Measurements from ENCODE around the gene TRIM54. TPM values are rescaled to one million over a fixed set of nuclear protein-coding genes. Genes with fewer than 3 reads are reported as not detected.

TRIM54 gene
- total and polyA plus RNA-seq, 9 donors = 45.5 to 106 (median 74.0) TPM

DNA sequence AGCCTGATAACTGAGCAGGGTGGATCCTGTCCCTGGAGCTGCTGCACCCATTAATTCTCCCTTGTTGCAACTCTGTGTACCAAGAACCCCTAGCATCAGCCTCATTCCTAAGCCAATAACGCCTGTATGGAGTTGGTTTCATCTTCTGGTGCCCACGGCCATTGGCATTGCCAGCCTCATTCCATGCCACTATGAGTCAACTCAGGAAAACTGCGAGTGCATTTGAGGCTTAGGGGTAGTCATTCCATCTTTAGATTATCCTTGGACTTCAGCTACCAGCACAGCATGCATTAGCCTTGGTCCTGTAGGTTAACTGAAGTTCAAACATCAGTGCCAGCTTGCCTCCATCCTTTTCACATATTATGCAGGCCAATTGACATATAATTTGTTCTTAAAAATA lies 1.4 kb upstream of the TRIM54 start:
- Histone ChIP-seq H3K36me3 (ENCODE audit: control insufficient read depth, insufficient read depth, low read length) (no peaks in the 10 kb centered on the region), H3K4me1 (ENCODE audit: control insufficient read depth, insufficient read depth, low read length) (peaks cover 23% of the 10 kb centered on the region), H3K9me3 (replicated peaks; ENCODE audit: control insufficient read depth, low read depth, low read length) (no peaks in the 10 kb centered on the region), H3K27ac (ENCODE audit: low read length) (peak overlapping the region; percentile 92), H3K4me3 (ENCODE audit: low read length) (no peak overlapping the region), H3K27me3 (ENCODE audit: control insufficient read depth, insufficient read depth, low read length) (peaks cover 21% of the 10 kb centered on the region)
- DNase-seq = no peak
- WGBS (ENCODE audit: insufficient coverage) = 80% methylated on average over 1 of the region's 3 CpGs

DNA sequence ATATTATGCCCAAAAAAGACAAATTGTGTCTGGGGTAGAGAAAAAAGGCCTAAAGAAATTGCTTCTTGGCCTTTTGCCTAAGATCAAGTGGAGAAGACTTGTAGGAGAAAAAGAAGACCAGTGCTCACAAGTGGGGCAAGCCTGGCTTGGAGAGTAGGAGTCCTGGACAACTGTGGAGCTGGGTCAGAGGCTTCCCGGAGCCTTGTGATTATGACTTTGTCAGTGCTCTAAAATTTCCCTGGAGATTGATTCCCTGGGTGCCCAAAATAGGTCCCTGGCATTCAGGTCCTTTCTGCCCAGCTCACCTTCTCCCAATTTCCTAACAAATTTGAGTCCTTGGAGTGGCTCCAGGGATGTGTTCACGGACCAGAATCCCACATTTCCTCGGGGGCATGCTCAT lies 787 bp upstream of the TRIM54 start:
- Histone ChIP-seq H3K9me3 (replicated peaks; ENCODE audit: control insufficient read depth, low read depth, low read length) (no peaks in the 10 kb centered on the region), H3K4me3 (ENCODE audit: low read length) (no peak overlapping the region), H3K27ac (ENCODE audit: low read length) (peak overlapping the region; percentile 92), H3K27me3 (ENCODE audit: control insufficient read depth, insufficient read depth, low read length) (peaks cover 21% of the 10 kb centered on the region), H3K36me3 (ENCODE audit: control insufficient read depth, insufficient read depth, low read length) (no peaks in the 10 kb centered on the region), H3K4me1 (ENCODE audit: control insufficient read depth, insufficient read depth, low read length) (peaks cover 23% of the 10 kb centered on the region)
- DNase-seq = no peak
- WGBS (ENCODE audit: insufficient coverage) = 100% methylated on average over 1 of the region's 3 CpGs

DNA sequence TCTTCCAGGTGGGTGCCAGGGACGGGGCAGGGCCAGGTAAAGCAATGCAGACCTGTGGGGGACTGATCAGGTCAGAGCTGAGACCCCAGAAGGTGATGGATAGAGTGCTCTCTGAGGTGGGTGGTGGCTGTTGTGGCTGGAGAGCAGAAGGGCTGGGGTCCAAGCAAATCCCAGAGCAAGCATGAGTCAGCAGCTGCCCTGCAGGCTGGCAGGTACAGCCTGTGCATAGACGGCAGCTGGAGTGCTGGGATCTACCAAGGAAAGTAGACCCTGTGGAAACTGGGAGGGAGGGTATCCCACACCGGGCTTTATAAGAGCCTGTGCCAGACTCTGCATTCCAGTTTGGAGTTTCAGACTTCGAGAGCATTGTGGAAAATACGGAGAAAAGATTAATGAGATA lies 663 bp downstream of the TRIM54 start:
- 28% methylated on average over 3 of the region's 5 CpGs for WGBS (ENCODE audit: insufficient coverage)

DNA sequence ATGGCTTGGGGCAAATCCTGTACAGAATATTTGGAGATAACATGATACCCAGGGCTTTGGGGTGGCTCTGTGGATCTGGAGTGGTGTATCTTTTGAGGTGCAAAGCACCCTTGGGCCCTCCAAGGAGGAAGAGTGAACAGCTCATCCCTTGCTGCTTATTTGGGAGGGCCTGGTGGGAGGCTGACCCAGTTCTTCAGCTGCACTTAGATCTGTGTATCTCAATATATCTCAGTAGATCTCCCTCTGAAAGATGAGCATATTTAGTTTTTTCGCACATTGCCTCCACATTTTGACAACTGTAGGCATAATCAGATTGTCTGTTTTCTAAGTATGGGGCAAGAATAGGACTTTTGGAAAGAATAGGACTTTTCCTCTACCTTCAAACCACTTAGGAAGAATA lies 2.8 kb downstream of the TRIM54 start:
- Histone ChIP-seq H3K27me3 (ENCODE audit: control insufficient read depth, insufficient read depth, low read length) (peaks cover 18% of the 10 kb centered on the region), H3K4me1 (ENCODE audit: control insufficient read depth, insufficient read depth, low read length) (peaks cover 23% of the 10 kb centered on the region), H3K36me3 (ENCODE audit: control insufficient read depth, insufficient read depth, low read length) (no peaks in the 10 kb centered on the region), H3K9me3 (replicated peaks; ENCODE audit: control insufficient read depth, low read depth, low read length) (no peaks in the 10 kb centered on the region), H3K27ac (ENCODE audit: low read length) (no peak overlapping the region), H3K4me3 (ENCODE audit: low read length) (peak overlapping the region; percentile 46)
- DNase-seq = no peak
- no CpG with 5 or more reads among the region's 1 CpG for WGBS (ENCODE audit: insufficient coverage)

More for the DNA sequence above, 663 bp downstream of the TRIM54 start:
- peaks cover 23% of the 10 kb centered on the region for H3K4me1 ChIP-seq (ENCODE audit: control insufficient read depth, insufficient read depth, low read length)
- no peaks in the 10 kb centered on the region for H3K36me3 ChIP-seq (ENCODE audit: control insufficient read depth, insufficient read depth, low read length)
- no peaks in the 10 kb centered on the region for H3K9me3 ChIP-seq (replicated peaks; ENCODE audit: control insufficient read depth, low read depth, low read length)
- H3K4me3 ChIP-seq (ENCODE audit: low read length) = peak overlapping the region; percentile 46
- H3K27ac ChIP-seq (ENCODE audit: low read length) = peak overlapping the region; percentile 92
- DNase-seq = no peak
- H3K27me3 ChIP-seq (ENCODE audit: control insufficient read depth, insufficient read depth, low read length) = peaks cover 20% of the 10 kb centered on the region

DNA sequence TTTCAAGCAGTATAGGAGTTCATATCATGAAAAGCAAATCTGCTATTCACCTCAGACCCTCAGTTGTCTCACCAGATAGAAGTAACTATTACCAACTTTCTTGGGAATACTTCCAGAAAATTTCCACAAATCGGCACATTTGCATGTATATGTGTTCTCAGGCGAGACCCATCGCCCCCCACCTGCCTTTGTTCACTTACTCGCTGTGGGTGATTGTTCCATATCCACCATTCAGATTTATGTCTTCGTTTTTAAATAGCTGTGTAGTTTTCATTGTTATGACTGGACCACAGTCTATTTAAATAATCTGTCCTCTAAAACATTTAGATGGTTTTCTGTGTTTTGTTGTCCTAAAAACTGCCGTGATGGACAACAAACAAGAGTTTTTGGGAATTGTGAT lies 3.3 kb downstream of the TRIM54 start:
- WGBS (ENCODE audit: insufficient coverage) = no CpG with 5 or more reads among the region's 6 CpGs
- Histone ChIP-seq H3K27me3 (ENCODE audit: control insufficient read depth, insufficient read depth, low read length) (peaks cover 20% of the 10 kb centered on the region), H3K27ac (ENCODE audit: low read length) (no peak overlapping the region), H3K9me3 (replicated peaks; ENCODE audit: control insufficient read depth, low read depth, low read length) (no peaks in the 10 kb centered on the region), H3K4me1 (ENCODE audit: control insufficient read depth, insufficient read depth, low read length) (peaks cover 19% of the 10 kb centered on the region), H3K4me3 (ENCODE audit: low read length) (no peak overlapping the region), H3K36me3 (ENCODE audit: control insufficient read depth, insufficient read depth, low read length) (no peaks in the 10 kb centered on the region)
- no peak for DNase-seq

DNA sequence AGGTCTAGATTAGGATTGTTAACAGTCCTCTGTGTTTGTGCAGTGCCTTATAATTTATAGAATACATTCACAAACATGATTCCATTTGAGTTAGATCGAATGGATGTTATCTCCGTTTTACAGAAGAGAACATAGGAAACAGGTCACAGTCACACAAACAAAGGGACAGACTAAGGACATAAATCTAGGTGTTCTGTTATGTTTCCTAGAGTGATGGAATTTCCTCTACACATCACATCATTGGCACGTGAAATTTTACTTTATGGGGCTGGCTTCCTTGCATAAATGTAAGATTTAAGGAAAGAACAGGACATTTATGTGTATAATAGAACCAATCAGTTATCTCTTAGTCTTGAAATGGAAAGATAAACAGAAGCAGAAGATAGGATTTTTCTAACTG lies 6.4 kb downstream of the TRIM54 start:
- DNase-seq = no peak
- Histone ChIP-seq H3K36me3 (ENCODE audit: control insufficient read depth, insufficient read depth, low read length) (no peaks in the 10 kb centered on the region), H3K27me3 (ENCODE audit: control insufficient read depth, insufficient read depth, low read length) (peaks cover 20% of the 10 kb centered on the region), H3K27ac (ENCODE audit: low read length) (no peak overlapping the region), H3K9me3 (replicated peaks; ENCODE audit: control insufficient read depth, low read depth, low read length) (no peaks in the 10 kb centered on the region), H3K4me1 (ENCODE audit: control insufficient read depth, insufficient read depth, low read length) (peaks cover 7% of the 10 kb centered on the region), H3K4me3 (ENCODE audit: low read length) (no peak overlapping the region)
- no CpG with 5 or more reads among the region's 3 CpGs for WGBS (ENCODE audit: insufficient coverage)

DNA sequence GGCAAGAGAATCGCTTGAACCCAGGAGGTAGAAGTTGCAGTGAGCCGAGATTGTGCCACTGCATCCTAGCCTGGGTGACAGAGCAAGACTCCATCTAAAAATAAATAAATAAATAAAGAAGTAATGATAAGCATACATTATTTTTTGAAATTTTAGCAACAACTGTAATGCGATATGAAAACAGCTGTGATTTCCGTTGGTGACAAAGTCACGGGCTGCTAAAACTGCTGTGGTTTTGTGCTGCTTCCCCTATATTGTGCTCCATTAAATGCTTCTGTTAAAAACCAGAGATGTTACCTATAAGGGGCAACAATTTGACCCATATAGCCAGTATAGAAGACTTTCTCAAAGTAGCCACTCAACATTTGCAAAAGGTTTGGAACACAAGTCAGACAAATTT lies 8.3 kb downstream of the TRIM54 start:
- no peak overlapping the region for H3K27ac ChIP-seq (ENCODE audit: low read length)
- WGBS (ENCODE audit: insufficient coverage) = 67% methylated on average over 3 of the region's 5 CpGs
- no peaks in the 10 kb centered on the region for H3K9me3 ChIP-seq (replicated peaks; ENCODE audit: control insufficient read depth, low read depth, low read length)
- no peak overlapping the region for H3K4me3 ChIP-seq (ENCODE audit: low read length)
- no peaks in the 10 kb centered on the region for H3K36me3 ChIP-seq (ENCODE audit: control insufficient read depth, insufficient read depth, low read length)
- H3K27me3 ChIP-seq (ENCODE audit: control insufficient read depth, insufficient read depth, low read length) = peaks cover 14% of the 10 kb centered on the region
- no peak for DNase-seq
- H3K4me1 ChIP-seq (ENCODE audit: control insufficient read depth, insufficient read depth, low read length) = peaks cover 2% of the 10 kb centered on the region

DNA sequence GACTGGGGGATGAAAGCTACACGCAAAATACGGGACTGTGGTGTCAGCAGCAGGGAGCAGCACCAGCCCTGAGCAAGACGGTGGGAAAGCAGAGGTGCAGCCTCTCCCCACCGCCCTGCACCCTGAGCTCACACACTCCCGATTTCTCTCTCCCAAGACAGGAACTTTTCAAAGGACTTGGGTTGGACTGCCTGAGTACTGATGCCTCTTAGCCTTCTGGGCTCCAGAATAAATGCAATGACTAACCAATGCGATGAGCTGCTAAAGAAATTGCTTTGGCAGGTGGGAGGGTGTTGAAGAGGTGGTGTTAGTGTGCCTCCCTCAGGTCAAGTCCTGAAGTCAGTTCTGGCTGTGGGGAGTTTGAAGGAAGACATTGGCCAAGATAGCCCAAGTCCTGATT lies 9.6 kb downstream of the TRIM54 start:
- Histone ChIP-seq H3K27me3 (ENCODE audit: control insufficient read depth, insufficient read depth, low read length) (peaks cover 16% of the 10 kb centered on the region), H3K9me3 (replicated peaks; ENCODE audit: control insufficient read depth, low read depth, low read length) (no peaks in the 10 kb centered on the region), H3K27ac (ENCODE audit: low read length) (no peak overlapping the region), H3K4me3 (ENCODE audit: low read length) (no peak overlapping the region), H3K4me1 (ENCODE audit: control insufficient read depth, insufficient read depth, low read length) (peaks cover 2% of the 10 kb centered on the region), H3K36me3 (ENCODE audit: control insufficient read depth, insufficient read depth, low read length) (no peaks in the 10 kb centered on the region)
- DNase-seq = no peak
- 18% methylated on average over 4 of the region's 6 CpGs for WGBS (ENCODE audit: insufficient coverage)

DNA sequence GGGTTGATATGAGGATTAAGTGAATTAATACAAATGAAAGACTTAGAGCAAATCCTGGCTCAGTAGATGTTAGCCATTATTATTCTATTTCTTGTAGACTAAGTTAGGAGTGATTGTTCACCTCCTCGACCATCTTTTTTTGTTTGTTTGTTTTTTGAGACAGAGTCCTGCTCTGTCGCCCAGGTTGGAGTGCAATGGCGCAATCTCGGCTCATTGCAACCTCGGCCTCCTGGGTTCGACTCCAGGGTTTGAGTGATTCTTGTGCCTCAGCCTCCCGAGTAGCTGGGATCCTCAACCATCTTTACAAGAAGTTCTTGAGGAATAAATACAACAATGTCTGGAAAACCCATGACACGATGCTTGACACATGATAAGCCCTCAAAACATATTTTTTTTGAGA lies 12.7 kb downstream of the TRIM54 start:
- no peak for DNase-seq
- Histone ChIP-seq H3K36me3 (ENCODE audit: control insufficient read depth, insufficient read depth, low read length) (peaks cover 4% of the 10 kb centered on the region), H3K27me3 (ENCODE audit: control insufficient read depth, insufficient read depth, low read length) (peaks cover 16% of the 10 kb centered on the region), H3K9me3 (replicated peaks; ENCODE audit: control insufficient read depth, low read depth, low read length) (no peaks in the 10 kb centered on the region), H3K27ac (ENCODE audit: low read length) (no peak overlapping the region), H3K4me3 (ENCODE audit: low read length) (no peak overlapping the region), H3K4me1 (ENCODE audit: control insufficient read depth, insufficient read depth, low read length) (peaks cover 2% of the 10 kb centered on the region)
- 77% methylated on average over 3 of the region's 8 CpGs for WGBS (ENCODE audit: insufficient coverage)

DNA sequence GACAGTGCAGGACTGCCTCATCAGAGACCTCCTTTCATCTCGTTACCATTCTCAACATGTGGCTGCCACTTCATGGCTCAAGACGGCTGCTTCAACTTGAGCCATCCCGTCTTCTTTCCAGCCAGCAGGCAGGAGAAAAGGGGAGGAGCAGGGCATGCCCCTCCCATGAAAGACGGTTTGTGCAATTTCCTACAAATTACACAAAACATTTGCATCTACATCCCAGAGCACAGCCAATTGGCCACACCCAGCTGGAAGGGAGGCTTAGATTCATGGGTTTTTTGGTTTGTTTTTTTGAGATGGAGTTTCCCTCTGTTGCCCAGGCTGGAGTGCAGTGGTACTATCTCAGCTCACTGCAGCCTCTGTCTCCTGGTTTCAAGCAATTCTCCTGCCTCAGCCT lies 14.3 kb downstream of the TRIM54 start:
- no peak overlapping the region for H3K27ac ChIP-seq (ENCODE audit: low read length)
- no peak overlapping the region for H3K4me3 ChIP-seq (ENCODE audit: low read length)
- WGBS (ENCODE audit: insufficient coverage) = no CpG with 5 or more reads among the region's 4 CpGs
- no peaks in the 10 kb centered on the region for H3K9me3 ChIP-seq (replicated peaks; ENCODE audit: control insufficient read depth, low read depth, low read length)
- H3K27me3 ChIP-seq (ENCODE audit: control insufficient read depth, insufficient read depth, low read length) = peaks cover 11% of the 10 kb centered on the region
- H3K4me1 ChIP-seq (ENCODE audit: control insufficient read depth, insufficient read depth, low read length) = peaks cover 2% of the 10 kb centered on the region
- peaks cover 6% of the 10 kb centered on the region for H3K36me3 ChIP-seq (ENCODE audit: control insufficient read depth, insufficient read depth, low read length)
- DNase-seq = no peak

DNA sequence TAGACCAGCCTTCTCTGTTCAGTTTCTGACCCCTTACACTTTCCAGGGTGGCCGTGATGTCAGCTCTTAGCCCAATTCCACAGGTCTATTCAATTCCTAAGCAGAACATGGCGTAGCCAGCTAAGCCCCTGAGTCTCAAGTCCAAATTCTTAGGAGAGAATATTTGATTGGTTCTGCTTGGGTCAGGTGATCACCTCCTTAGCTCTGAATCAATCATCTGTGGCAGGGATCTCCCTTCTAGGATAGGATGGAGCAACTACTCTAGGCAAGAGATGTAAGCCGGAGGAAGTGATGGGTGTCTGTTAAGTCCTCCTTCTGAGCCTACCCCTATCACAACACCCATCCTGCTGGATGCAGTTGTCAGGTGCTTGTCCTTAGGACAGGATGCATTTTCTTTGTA lies 15.0 kb downstream of the TRIM54 start:
- peaks cover 4% of the 10 kb centered on the region for H3K27me3 ChIP-seq (ENCODE audit: control insufficient read depth, insufficient read depth, low read length)
- no peak overlapping the region for H3K27ac ChIP-seq (ENCODE audit: low read length)
- no peaks in the 10 kb centered on the region for H3K9me3 ChIP-seq (replicated peaks; ENCODE audit: control insufficient read depth, low read depth, low read length)
- peaks cover 6% of the 10 kb centered on the region for H3K36me3 ChIP-seq (ENCODE audit: control insufficient read depth, insufficient read depth, low read length)
- no CpG with 5 or more reads among the region's 3 CpGs for WGBS (ENCODE audit: insufficient coverage)
- no peak for DNase-seq
- H3K4me3 ChIP-seq (ENCODE audit: low read length) = no peak overlapping the region
- peaks cover 2% of the 10 kb centered on the region for H3K4me1 ChIP-seq (ENCODE audit: control insufficient read depth, insufficient read depth, low read length)

Measured in muscle of leg (tissue), 11 donors.